Measurements from ENCODE around the gene DPT. TPM values are rescaled to one million over a fixed set of nuclear protein-coding genes. Genes with fewer than 3 reads are reported as not detected.
"Not testable (repeated sequence)": the region's sequence is repeated elsewhere in the genome, so short reads cannot be mapped to it uniquely, and the experiment has no call there.

The DPT gene
- total RNA-seq, result not detected in 2 replicates

DNA sequence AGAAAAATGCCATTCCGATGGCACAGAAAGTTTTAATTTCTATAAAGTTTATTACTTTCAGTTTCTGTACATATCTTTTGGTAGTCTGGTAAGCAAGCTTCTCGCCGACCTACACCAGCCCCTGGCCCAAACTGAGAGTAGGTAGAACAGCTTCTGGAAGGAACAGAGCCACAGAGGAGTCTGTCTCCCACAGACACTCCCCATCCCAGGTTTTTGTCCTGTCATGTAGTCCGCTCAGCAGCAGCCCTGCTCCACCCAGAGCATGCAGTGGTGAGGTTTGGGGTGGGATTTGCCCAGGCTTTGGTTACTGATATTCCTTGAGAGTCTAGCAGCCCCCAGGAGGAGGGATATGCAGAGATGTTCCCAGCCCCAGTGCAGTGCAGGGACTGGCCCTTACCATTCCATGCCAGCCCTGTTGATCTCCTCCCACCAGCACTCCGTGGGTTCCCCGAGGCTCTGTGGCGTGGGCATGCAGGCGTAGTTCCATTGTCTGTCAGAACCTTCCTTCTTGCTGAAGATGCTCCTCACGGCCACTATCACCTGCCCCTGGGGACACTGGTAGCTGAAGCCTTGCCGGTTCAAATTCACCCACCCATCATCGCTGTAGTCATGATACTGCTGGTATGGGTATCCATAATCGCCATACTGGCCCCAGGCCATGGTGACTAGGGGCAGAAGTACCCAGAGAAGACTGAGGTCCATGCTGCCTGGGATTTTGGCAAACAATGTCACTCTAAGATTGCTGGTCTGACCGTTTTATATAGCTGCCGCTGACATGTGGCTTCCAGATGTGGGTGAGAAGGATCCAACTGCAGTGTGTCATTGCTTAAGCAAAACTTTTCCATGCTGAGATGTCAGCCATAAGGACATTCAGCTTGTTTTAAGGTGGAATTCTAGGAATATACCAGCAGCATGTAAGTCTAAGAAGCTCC is at the start of gene DPT:
DPT (minus strand) TSS at position 734 of the 932 bp plus-strand sequence; CDS start at position 702, 32 bp downstream.
- DNase-seq (ENCODE audit: low read depth, low spot score), result no peak

DNA sequence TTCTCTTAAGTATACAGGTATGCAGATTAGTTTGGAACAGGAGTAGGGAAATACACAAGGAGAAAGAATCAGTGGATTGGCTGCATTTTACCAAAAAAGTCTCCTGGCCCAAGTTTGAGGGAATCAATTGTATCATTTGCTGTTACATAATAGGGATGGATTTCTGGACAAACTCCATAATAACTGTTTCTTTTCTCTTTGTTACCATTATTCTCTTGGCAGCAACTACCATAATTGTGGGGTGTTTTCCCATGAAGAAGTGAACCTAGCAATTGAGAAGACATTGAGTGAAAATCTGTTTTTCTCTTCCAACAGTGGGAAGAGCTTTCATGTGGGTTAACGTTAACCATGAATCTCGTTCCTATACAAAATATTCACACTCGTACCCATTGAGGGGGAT is 46.4 kb upstream of the DPT start:
- DNase-seq (ENCODE audit: low read depth, low spot score), result no peak

DNA sequence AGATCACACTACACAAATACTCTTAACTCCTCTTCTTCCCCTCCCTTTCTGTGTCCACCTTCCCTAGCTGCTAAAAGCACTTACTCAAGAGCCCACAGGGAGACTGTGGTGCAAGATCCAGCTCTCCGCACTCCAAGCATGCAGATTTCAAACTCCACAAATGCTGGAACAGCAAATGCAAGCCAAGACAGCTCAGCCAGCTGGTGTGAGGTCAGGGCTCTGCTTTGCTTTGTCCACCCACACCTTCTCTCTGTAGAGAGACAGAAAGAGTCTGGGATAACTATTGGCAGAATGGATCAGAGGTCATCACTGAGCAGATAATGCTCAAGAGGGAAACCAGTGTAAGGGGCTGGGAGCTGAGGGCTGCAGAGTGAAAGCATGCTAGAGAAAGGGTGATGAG is 45.2 kb upstream of the DPT start:
- no peak for DNase-seq (ENCODE audit: low read depth, low spot score)

DNA sequence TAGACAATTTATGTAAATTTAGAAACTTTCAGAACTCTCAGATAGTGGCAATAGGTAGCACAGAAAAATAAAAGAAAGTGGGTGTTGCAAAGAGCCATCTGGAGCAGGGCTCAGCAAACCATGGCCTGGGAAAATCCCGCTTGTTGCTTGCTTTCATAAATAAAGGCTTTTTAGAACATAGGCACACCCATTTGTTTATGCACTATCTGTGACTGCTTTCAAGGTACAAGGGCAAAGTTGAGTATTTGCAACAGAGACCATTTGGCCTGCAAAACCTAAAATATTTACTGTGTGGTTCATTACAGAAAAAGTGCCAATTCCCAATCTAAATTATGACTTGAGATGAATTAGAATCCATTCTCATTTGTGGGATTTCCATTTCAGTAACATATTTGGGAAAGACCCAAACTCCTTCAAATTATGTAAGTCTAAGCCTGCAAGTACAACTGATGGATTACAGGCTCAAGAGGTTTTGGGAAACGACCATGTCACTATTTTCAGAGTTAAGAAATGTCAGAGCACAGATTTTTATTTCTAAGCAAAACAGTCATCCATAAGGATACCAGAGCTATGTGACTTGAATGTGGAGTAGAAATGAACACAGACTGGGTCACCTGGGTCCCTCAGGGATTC is 43.5 kb upstream of the DPT start:
- DNase-seq (ENCODE audit: low read depth, low spot score), result no peak

DNA sequence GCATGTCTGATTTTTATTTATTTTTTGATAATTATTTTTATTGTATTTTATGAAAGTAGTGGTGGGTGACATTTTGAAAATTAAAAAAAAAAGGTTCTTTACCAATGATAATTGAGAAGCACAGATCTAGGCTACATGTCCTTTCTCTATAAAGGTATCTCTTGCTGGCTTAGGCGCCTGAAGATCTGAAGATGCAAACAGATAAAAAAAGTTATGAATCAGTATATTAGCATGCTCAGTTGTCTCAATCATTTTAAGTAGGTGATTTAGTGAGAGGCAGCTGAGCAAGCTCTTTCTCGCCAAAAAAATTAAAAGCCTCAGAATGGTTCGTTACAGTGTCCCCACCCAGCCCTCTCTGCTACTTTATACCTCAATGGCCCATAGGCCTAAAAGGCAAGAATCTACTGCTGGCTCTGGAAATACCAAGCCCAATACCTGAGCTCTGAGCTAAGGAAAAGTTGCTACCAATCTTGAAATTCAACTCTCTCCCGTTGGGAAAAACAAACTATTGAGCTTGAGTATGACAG is 42.2 kb upstream of the DPT start:
- DNase-seq (ENCODE audit: low read depth, low spot score), result no peak

DNA sequence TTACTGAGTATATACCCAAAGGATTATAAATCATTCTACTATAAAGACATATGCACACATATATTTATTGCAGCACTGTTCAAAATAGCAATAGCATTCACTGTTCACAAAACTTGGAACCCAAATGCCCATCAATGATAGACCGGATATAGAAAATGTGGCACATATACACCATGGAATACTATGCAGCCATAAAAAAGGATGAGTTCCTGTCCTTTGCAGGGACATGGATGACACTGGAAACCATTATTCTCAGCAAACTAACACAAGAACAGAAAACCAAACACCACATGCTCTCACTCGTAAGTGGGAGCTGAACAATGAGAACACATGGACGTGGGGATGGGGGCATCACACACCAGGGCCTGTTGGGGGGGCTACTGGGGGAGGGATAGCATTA is 40.9 kb upstream of the DPT start:
- not testable (repeated sequence) for DNase-seq (ENCODE audit: low read depth, low spot score)

DNA sequence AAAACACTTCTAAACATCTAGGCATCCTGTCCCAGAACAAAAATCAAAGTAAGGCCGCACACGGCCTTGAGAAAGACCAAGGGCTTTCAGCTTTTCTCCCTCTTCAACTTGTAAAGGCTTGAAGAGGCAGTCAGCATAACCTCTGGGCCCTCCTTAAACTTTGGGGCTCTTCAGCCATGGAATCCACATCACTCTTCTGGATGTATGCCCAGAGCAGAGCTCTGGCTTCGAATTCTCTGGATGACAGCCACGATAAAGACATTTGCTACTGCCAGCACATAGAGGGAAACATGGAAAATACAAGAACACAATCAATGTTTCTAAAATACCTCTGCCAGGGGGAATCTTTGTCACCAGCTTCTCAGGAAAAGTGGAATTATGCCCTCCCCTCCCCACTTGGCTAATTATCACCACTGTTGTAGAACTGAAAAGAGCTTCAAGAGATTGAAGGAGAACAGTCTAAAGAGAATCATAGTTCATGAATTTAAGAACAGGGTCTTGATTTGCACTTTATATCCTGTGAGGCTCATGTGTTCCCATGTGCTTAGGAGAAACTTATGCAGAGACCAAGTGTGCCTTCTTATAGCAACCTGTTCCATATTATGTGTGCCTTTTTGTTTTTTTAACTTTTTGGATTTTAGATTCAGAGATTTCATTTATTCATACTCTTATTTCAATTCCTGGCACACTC is 39.0 kb upstream of the DPT start:
- no peak for DNase-seq (ENCODE audit: low read depth, low spot score)

DNA sequence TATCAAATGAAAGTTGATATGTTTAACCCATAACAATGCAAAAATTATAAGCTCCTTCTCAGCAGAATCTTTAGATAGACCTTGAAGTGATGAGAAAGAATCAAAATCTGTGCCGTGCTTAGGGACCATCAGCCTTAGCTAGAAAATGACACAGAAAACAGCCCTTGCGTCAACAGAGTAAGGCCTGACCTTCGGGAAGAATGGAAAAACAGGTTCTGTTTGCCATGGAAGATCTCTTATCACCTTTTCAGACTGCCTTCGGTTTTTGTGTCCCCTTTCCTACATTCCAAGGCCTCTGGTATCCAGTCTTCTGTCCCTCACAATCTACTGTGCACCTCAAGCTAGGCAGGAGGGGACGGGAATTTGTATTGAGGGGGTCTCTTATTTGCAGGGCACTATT is 37.6 kb upstream of the DPT start:
- DNase-seq (ENCODE audit: low read depth, low spot score), result no peak

DNA sequence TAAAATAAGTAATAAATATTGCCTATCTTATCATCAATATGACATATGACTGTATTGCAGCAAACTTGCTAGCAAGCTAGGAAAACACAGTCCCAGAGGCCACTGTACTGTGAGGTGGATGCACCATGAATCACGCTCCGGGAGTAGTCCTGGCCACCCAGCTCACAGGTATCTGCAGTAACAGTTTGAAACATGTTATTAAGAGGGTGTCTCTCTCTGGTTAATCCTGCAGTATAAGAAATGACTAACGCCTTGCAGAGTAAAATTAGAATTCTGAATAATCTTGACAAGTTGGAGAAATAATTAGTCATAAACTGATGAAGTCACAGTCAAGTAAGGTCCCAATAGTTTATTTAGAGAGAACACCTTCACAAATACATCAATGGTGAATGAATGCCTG is 34.0 kb upstream of the DPT start:
- DNase-seq (ENCODE audit: low read depth, low spot score), result no peak

DNA sequence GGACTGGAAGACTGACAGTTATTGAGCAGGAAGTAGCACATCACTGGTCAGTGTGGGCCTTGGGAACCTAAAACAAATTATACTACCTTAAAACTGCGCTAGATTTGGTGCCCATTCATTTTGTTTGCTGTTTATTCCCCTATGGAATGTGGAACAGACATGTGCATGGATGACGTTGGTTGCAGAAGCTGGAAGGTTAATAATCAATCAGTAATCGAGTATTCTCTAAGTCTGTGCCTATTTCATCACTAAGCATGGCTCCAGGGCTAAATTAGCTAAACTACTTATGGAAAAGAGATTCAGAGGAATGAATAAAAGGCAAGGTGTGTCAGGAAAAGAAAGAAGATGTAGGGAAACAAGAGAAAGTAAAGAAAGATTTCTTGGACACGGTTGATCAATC is 33.5 kb upstream of the DPT start:
- DNase-seq (ENCODE audit: low read depth, low spot score), result no peak

DNA sequence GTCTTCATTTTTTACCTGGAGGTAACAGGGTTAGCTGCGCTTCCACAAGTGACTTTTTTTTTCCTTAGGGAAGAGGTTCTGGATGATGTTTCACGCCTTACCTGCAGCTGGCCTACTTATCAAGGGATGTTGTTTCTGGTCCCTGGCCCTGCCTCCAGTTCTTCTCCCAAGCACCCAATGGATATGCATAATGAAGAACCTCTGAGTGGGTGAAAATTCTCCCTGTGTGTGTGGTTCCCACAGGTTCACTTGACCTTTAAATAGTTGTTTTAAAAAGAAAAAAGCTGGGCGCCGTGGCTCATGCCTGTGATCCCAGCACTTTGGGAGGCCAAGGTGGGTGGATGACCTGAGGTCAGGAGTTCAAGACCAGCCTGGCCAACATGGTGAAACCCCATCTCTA is 31.8 kb upstream of the DPT start:
- no peak for DNase-seq (ENCODE audit: low read depth, low spot score)

DNA sequence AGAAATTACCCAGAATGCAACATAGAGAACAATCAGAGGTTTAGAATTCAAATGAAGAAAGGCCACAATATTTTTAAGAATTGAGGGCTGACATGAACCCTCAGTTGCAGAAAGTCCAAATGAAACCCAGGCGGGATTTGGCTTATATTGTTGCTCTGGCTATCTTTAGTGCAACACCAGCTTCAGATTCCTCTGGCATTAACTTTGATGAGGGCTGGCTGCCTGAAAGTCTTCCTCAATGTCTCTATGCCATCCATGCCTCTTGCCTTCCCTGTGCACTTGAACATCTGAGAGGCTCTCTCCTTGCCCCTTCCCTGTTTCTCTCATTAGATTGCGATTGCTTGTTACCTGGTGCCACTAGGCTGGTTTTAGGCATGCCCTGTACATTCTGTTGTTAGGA is 31.2 kb upstream of the DPT start:
- no peak for DNase-seq (ENCODE audit: low read depth, low spot score)

DNA sequence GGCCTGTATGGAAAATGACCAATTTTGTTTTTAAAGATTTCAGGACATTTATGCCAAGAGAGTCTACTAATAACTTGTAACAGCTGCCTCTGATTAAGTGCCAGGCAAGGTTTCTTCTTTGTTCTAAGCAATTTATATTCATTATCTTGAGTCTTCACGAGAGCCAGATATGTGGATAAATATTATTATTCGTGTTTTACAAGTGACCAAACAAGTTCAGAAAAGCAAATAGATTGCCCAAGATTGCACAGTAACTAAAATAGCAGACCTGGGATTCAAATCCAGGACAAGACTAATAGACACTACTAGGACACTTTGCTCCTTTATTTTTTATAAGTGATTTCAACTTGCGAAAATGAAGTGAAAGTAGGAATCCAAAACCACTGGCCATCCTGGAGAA is 30.1 kb upstream of the DPT start:
- DNase-seq (ENCODE audit: low read depth, low spot score), result no peak

DNA sequence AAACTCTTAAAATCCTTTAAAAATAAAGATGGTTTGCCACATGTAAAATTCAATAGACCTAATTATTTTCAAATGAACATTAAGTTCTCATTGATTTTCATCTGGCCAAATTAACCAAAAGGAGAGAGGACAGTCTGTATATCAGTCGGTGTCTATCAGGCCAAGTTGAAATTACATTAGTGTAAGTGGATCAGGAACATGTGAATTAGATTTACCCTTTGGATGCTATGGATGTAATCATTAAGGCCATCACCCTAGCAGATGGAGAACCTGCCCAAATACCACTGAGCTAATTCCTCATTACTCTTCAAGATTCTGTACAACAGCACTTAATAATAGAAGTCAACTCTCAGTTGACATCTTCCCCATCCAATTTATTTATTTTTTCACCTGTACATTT is 29.5 kb upstream of the DPT start:
- no peak for DNase-seq (ENCODE audit: low read depth, low spot score)

DNA sequence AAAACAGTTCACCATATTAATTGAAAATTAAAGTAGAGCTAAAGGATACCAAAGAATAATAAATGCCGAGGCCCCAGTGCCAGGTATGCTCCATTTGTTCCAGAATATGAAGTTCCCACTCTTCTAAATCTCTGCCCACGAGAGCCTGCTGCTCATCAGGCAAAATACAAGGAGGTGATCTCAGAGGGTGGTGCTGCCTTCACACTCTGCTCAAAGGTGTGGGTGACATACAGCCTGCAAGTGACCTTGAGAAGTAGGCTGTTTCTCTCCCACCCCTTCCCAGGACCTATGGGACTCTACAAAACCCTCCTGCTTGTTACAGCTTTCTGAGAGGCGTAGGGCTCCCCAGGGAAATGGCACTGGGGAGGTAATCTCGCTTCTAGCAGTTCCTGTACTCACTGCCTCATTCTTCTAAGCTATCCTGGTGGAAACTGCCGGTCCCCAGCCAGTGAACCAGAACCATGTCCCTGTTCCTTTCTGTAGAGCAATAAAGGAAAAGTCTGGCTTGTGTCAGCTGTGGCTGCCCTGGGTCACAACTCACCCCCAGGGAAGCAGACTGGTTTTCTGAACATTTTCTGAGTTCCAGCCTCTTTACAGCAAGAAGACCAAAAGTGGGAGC is 26.9 kb upstream of the DPT start:
- no peak for DNase-seq (ENCODE audit: low read depth, low spot score)

DNA sequence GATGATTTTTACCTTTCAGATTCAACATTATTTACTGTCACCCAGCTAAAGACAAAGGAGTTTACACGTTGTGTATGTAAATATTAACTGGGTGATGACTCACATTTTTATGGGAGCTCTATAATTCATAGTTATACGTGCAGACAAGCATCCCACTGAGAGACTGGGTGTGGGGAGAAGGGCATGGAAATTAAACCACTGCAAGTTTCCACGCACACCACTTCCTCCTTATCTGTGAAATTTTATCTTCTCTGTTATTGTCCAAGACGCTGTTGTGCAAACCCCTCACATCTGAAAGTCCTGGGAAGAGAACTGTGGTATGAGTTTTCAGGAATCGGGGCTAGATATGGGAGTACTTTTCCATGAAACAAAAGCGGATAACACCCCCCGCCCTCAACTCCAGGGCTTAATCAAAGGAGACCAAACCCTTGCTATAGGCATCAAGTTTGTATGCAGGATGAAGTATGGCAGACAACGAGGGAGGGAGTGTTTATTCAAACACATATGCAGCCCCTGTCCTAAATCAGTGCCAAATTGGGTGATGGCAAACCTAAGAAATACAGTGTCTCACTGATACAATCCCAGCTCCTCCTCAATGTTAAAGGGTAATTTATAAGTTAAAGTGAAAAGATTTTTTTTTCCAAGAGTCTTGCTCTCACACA is 23.3 kb upstream of the DPT start:
- DNase-seq (ENCODE audit: low read depth, low spot score), result no peak

DNA sequence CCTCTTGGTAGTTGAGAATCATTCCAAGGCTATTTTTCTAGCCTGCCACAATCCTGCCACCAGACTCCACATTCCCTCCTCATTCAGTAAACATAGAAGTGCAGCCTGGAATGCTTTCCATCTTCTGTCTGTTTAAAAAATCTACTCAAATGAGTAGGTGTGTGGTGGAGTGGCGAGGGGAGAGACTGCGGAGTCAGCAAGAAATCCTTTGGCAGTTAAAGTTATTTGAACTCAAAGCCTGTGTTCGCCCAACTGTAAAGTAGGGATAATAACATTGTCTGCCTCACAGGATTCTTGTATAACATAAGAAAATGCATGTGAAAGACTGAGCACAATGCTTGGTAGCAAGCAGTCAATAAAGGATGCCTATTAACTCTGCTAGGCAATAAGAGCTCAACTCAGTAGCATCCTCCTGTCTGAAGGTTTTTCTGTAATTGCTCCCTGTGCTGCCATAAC is 22.2 kb upstream of the DPT start:
- no peak for DNase-seq (ENCODE audit: low read depth, low spot score)

DNA sequence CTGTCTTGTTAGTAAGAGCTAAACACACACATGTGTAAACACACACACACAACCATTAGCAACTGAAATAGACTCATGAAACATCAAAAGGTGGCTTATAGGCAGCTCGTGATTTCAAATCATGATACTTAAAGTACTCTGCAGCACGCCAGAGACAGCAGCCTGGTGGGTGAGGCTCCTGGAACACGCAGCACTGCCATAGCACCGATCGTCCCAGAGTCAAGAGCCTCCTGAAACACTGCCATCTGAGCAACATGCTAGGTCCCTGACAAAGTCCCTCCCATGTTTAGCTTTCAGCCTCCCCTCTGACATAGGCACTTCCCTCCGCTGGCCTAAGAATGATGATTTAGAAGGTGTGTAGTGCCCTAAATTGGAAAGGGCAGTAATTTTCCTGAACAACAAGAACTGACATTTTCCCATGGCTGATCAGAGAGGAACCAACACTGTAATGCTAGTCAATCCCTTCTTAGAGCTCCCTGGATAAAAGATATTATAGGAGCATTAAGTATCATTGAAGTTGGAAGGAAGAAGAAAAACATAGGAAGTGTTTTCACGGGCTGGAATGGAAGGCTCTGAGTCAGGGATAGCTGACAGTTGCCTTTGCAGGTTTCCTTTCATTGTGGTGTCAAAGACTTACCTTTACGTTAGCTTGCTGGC is 14.1 kb upstream of the DPT start:
- no peak for DNase-seq (ENCODE audit: low read depth, low spot score)

DNA sequence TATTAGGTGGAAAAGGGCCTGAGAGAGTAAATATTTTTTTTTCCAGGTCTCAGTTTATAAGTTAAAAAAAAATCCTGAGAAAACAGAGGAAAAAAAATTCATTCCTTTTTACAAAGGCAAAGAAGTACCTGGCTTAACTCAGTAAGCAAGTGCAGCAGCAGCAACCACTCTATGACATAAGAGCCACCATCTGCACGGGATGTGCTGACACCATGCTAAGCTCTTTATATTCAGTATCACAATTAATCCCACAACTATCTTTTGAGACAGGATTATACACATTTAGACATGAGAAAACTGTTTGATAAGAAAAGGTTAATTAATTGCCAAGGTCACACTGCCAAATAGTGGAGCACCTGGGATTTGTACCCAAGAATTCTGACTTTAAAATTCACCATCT is 13.4 kb upstream of the DPT start:
- DNase-seq (ENCODE audit: low read depth, low spot score), result no peak

DNA sequence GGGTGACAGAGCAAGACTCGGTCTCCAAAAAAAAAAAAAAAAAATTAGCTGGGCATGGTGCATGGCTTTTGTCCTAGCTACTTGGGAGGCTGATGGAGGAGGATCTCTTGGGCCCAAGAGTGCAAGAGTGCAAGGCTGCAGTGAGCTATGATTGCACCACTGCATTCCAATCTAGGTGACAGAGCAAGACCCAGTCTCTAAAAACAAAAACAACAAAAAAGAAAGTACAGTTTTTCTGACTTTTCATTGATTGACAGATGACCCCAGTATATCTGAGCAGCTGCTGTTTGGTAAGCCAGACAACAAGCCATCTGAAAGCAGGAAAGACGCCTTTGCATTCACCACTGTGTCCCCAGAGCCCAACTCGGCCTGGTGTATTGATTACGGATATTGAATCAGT is 10.9 kb upstream of the DPT start:
- no peak for DNase-seq (ENCODE audit: low read depth, low spot score)

DNA sequence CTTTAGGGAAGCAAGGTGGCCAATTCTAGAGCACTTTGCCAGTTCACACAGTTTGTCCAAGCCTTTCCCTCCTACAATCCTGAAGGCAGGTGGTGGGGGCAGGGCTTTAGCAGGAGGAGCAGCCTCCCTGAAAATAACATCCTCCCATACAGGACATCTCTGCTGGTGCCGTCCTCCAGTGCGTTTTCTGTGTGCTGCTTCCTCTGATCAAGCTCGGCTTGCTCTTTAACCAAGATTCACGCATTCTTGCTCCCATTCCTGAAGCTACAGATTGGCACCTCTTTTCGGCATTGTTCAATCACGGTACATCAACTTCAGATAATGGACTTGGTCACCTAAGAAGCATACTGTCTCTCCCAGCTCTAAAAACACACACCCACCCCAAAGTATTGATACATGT is 7.5 kb upstream of the DPT start:
- no peak for DNase-seq (ENCODE audit: low read depth, low spot score)
